AG04450 (cell line): ENCODE measurements around the gene SPATA21. TPM values are rescaled to one million over a fixed set of nuclear protein-coding genes. Genes with fewer than 3 reads are reported as not detected.

Experiments used
- CTCF ChIA-PET: fragments of 300-600, 350-600 bp; formaldehyde crosslinking; extraction: SDS; loops from one replicate; lab custom pipeline; 2022; ENCODE audit warnings: antibody characterized with exemption, inconsistent platforms; lab: Charles Lee
- POLR2A ChIA-PET: fragments of 350-600 bp; formaldehyde crosslinking; extraction: SDS; loops from one replicate; lab custom pipeline; 2021; ENCODE audit warnings: antibody characterized with exemption, inconsistent platforms; lab: Yijun Ruan, JAX
- DNase-seq: peaks from one replicate; pipeline ENCODE4 v3.0.0-alpha.2; 2011; ENCODE audit warnings: low read depth, low spot score
- H3K27ac ChIP-seq: one replicate; pipeline ENCODE4 v1.5.1; 2012; ENCODE audit warnings: low read depth, low read length, control low read depth
- H3K27me3 ChIP-seq: one replicate; pipeline ENCODE4 v1.6.0; 2012; ENCODE audit warnings: low read length; ENCODE audit not compliant: control insufficient read depth, insufficient read depth
- H3K4me3 ChIP-seq: 2 replicates; pipeline ENCODE4 v1.5.1; 2011; ENCODE audit warnings: mild to moderate bottlenecking, low read depth, low read length, control low read depth
- H3K9me3 ChIP-seq: 2 replicates; pipeline ENCODE4 v1.5.1; 2012; ENCODE audit warnings: low read length; ENCODE audit not compliant: control insufficient read depth, insufficient read depth
- polyA plus RNA-seq: library from polyadenylated mRNA; depleted of rRNA; stranded (reverse); fragments of >200 nt; gene quantifications from 2 replicates; pipeline ENCODE4 v1.2.3, GENCODE V29; 2011
- TF ChIP-seq, protein P1 (sequence below): IDR thresholded peaks from 2 replicates; pipeline ENCODE4 v1.5.1; 2011; ENCODE audit warnings: low read depth, low read length, control low read depth, inconsistent platforms

The SPATA21 gene
- polyA plus RNA-seq, 1 experiment = 0.04 TPM

DNA sequence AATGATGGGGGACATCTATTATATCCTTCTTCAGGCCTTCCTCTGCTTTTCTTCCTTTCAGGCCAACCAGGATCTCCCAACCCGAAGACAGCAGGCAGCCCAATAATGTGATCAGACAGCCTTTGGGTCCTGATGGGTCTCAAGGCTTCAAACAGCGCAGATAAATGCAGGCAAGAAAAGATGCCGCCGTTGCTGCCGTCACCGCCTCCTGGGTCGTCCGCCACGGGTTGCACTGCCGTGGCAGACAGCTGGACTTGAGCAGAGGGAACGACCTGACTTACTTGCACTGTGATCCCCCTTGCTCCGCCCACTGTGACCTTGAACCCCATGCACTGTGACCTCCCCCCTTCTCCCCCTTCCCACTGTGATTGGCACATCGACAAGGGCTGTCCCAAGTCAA lies 42.2 kb downstream of the SPATA21 start:
- TF ChIP-seq, protein P1, sequence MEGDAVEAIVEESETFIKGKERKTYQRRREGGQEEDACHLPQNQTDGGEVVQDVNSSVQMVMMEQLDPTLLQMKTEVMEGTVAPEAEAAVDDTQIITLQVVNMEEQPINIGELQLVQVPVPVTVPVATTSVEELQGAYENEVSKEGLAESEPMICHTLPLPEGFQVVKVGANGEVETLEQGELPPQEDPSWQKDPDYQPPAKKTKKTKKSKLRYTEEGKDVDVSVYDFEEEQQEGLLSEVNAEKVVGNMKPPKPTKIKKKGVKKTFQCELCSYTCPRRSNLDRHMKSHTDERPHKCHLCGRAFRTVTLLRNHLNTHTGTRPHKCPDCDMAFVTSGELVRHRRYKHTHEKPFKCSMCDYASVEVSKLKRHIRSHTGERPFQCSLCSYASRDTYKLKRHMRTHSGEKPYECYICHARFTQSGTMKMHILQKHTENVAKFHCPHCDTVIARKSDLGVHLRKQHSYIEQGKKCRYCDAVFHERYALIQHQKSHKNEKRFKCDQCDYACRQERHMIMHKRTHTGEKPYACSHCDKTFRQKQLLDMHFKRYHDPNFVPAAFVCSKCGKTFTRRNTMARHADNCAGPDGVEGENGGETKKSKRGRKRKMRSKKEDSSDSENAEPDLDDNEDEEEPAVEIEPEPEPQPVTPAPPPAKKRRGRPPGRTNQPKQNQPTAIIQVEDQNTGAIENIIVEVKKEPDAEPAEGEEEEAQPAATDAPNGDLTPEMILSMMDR = no peak
- no peak for DNase-seq
- ChIA-PET CTCF (no interaction called here), POLR2A (no interaction called here)
- Histone ChIP-seq H3K9me3 (no peaks in the 10 kb centered on the region; the same call in 1 of the 2 replicates), H3K4me3 (no peak overlapping the region), H3K27ac (no peak overlapping the region), H3K27me3 (no peaks in the 10 kb centered on the region)

DNA sequence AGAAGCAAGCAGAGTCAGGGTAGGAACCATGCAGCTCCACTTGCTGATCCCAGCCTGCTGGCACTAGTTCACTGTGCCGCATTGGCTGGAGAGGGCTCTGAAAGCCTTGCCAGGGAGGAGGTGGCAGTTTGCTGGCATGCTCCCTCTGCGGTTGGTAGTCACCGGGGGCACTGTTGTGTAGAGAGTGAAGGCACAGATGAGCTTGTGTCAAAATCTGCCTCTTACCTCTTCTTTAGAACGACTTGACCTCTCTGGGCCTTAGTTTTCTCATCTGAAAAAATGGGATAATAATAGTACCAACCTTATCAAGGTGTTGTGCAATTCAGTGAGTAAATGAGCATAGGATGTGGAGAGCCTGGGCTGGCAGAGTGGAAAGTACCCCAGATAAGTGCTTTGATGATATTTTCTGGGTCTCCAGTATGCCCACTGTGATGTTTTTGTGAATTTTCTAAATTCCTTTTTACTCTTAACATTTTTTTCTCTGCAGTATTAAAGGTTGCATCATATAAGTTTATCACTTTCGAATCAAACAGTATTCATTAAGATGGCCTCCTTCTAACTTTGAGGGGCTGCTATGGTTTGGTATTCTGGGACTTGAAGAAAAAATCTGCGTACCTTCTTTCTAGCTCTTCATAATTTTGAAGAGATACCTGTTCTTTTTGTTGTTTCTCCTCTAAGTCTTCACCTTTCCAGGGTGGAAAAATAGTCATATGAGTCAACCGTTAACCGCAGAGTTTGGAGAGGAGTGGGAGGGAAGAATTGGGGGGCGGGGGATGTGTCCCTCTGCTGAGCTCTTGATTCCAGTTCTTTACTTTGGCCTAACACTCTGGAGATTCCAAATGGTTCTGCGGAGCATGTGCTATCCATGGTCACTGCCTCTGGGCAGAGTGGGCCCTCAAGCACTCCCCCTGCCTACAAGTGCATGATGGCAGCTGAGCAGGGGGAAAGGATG lies 43.4 kb downstream of the SPATA21 start:
- POLR2A ChIA-PET = no interaction called here

DNA sequence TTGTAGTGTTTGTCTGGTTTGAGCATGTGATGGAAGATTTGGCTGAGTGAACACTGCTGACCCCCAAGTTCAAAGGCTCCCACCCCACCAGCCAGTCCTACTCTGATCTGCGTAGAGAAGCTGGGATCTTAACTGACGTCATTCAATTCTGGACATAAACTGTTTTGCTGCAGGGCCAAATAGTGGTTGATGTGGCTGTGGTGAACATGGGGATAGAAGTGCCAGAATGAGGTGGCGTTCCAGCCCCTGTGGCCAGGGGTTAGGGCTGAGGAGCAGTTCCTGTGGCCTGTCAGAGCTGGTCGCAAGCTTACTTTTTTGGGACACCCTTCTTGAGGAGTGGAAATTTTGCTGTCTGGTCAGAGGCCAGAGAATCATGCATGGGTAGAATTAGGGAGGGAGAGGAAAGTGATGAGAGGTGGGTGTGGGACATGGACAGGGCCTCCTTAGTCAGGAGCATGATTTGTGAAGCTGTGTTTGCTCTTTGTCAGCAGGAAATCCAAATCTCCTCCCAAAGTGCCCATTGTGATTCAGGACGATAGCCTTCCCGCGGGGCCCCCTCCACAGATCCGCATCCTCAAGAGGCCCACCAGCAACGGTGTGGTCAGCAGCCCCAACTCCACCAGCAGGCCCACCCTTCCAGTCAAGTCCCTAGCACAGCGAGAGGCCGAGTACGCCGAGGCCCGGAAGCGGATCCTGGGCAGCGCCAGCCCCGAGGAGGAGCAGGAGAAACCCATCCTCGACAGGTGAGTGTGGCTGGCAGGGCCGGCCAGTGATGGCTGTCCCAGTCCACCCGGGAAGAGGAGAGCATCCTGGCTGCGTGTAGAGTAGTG lies 44.3 kb downstream of the SPATA21 start:
- TF ChIP-seq, protein P1 = no peak
- CTCF ChIA-PET = interaction anchor here (0.9 to 1.6 kb wide), 2 partner anchors 9 to 12 kb away, joined by 3 to 4 read pairs; no protein-coding TSS in a partner anchor
- no peak overlapping the region for H3K4me3 ChIP-seq
- no peaks in the 10 kb centered on the region; the same call in 1 of the 2 replicates for H3K9me3 ChIP-seq
- POLR2A ChIA-PET = interaction anchor here (0.5 kb wide), 1 partner anchor 17 kb away, joined by 3 read pairs; no protein-coding TSS in a partner anchor
- no peak for DNase-seq
- peak overlapping the region; percentile 11 for H3K27ac ChIP-seq
- no peaks in the 10 kb centered on the region for H3K27me3 ChIP-seq

More for the DNA sequence above, 43.4 kb downstream of the SPATA21 start:
- Histone ChIP-seq H3K27me3 (no peaks in the 10 kb centered on the region), H3K27ac (peak overlapping the region; percentile 21), H3K9me3 (no peaks in the 10 kb centered on the region; the same call in 1 of the 2 replicates), H3K4me3 (no peak overlapping the region)
- CTCF ChIA-PET = interaction anchor here (0.9 to 1.6 kb wide), 2 partner anchors 8 to 13 kb away, joined by 3 to 4 read pairs; no protein-coding TSS in a partner anchor
- TF ChIP-seq, protein P1 = no peak
- no peak for DNase-seq

DNA sequence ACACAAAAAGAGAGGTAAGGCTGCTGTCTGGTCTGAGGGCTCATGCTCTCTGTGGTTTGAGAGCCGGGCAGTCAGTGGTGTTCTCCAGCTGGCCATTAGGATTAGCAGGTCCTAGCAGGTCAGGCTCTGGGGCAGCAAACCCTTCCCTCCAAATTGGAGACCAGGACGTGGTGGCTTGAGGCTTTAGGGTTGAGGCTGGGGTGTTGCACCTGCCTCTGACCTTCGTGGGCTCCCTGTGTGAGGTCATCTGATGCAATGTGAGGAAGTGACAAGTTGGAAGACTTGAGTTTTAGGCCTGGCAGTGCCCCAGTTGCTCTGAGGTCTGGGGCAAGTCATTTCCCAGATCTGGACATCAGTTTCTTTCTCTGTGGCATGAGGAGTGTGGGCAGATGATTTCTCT lies 45.8 kb downstream of the SPATA21 start:
- ChIA-PET CTCF (interaction anchor here (1.1 kb wide), 1 partner anchor 27 kb away, joined by 3 read pairs; no protein-coding TSS in a partner anchor), POLR2A (no interaction called here)
- no peak for DNase-seq

More for the DNA sequence above, 45.8 kb downstream of the SPATA21 start:
- Histone ChIP-seq H3K27ac (no peak overlapping the region), H3K4me3 (no peak overlapping the region), H3K27me3 (no peaks in the 10 kb centered on the region), H3K9me3 (no peaks in the 10 kb centered on the region; the same call in 1 of the 2 replicates)
- TF ChIP-seq, protein P1 = no peak
